Measurements from ENCODE around the gene GZMB.

DNA sequence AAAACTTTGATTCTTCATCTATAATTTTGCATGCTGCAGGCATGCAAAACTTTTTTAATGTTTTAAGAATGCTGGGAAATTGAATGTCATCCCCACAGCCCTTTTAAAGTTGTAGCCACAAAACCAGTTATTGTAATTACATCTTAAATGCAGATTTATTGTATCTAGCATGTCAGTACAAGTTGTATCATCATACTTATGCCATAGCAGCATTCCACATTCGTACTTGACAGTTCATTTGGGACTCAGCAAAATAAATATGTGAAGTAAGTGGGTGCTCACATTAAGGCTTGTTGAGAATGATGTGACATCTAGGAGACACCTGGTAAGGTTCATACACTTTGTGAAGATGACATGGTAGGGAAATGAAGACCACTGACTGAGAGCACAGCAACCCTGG lies 44.0 kb upstream of the GZMB start:
- TF ChIP-seq, protein P1, sequence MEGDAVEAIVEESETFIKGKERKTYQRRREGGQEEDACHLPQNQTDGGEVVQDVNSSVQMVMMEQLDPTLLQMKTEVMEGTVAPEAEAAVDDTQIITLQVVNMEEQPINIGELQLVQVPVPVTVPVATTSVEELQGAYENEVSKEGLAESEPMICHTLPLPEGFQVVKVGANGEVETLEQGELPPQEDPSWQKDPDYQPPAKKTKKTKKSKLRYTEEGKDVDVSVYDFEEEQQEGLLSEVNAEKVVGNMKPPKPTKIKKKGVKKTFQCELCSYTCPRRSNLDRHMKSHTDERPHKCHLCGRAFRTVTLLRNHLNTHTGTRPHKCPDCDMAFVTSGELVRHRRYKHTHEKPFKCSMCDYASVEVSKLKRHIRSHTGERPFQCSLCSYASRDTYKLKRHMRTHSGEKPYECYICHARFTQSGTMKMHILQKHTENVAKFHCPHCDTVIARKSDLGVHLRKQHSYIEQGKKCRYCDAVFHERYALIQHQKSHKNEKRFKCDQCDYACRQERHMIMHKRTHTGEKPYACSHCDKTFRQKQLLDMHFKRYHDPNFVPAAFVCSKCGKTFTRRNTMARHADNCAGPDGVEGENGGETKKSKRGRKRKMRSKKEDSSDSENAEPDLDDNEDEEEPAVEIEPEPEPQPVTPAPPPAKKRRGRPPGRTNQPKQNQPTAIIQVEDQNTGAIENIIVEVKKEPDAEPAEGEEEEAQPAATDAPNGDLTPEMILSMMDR (conservative IDR thresholded peaks at IDR 0.05; ENCODE audit: low read length), result no peak
- no peak for TF ChIP-seq EZH2phosphoT487 (IDR thresholded peaks at IDR 0.05; ENCODE audit: borderline replicate concordance)
